RWPE1 (cell line): ENCODE data around the gene JAGN1.
"Not testable (repeated sequence)": the region's sequence is repeated elsewhere in the genome, so short reads cannot be mapped to it uniquely, and the experiment has no call there.

Source experiments
- CTCF ChIA-PET: fragments of 350-600 bp; sonication (Branson Sonifier 250); formaldehyde crosslinking; extraction: SDS; loops from one replicate; lab custom pipeline; 2021; lab: Yijun Ruan, JAX
- POLR2A ChIA-PET: fragments of 400-600 bp; formaldehyde crosslinking; extraction: SDS; loops from one replicate; lab custom pipeline; 2020; ENCODE audit warnings: antibody characterized with exemption; ENCODE audit not compliant: low non-redundant PET; lab: Yijun Ruan, JAX
- DNase-seq: peaks from one replicate; pipeline ENCODE4 v3.0.0; 2012; ENCODE audit warnings: low spot score
- H3K27ac ChIP-seq: fragments of 450-650 bp; 2 replicates; pipeline ENCODE4 v1.5.1; 2017
- CTCF ChIP-seq: fragments of 450-650 bp; conservative IDR thresholded peaks from 2 replicates; pipeline ENCODE4 v1.5.1; 2017; ENCODE audit warnings: low read depth, mild to moderate bottlenecking

JAGN1 gene

GRCh38 chr3:9898467-9899241 lies 8.2 kb downstream of the JAGN1 start:
- CTCF ChIA-PET, result interaction anchor here (0.6 kb wide), 1 partner anchor 49 kb away, joined by 4 read pairs; no protein-coding TSS in a partner anchor
- POLR2A ChIA-PET, result no interaction called here
- DNase-seq, result no peak

GRCh38 chr3:9899289-9899791 lies 8.9 kb downstream of the JAGN1 start:
- no peak for DNase-seq
- ChIA-PET POLR2A (no interaction called here), CTCF (interaction anchor here (0.6 kb wide), 1 partner anchor 48 kb away, joined by 4 read pairs; no protein-coding TSS in a partner anchor)
- H3K27ac ChIP-seq, result no peak overlapping the region
- no peak for TF ChIP-seq CTCF

More at GRCh38 chr3:9898467-9899241, 8.2 kb downstream of the JAGN1 start:
- H3K27ac ChIP-seq, result peak overlapping the region; percentile 81
- no peak for TF ChIP-seq CTCF

- POLR2A ChIA-PET, result not testable (repeated sequence)
Measured at GRCh38 chr3:9900965-9901415, 10.6 kb downstream of the JAGN1 start.

GRCh38 chr3:9901967-9902366 lies 11.6 kb downstream of the JAGN1 start:
- POLR2A ChIA-PET, result interaction anchor here (1.5 kb wide), 1 partner anchor 15 kb away, joined by 3 read pairs; the partner anchor contains the start of gene IL17RC
- H3K27ac ChIP-seq, result peak overlapping the region; percentile 71
- CTCF ChIA-PET, result interaction anchor here (0.6 to 1.3 kb wide), 3 partner anchors 11 to 45 kb away, joined by 3 read pairs; no protein-coding TSS in a partner anchor
- no peak for DNase-seq
- no peak for TF ChIP-seq CTCF

More at GRCh38 chr3:9900965-9901415, 10.6 kb downstream of the JAGN1 start:
- CTCF ChIA-PET, result interaction anchor here (0.7 kb wide), 1 partner anchor 362 kb away, joined by 3 read pairs; no protein-coding TSS in a partner anchor
- not testable (repeated sequence) for H3K27ac ChIP-seq, DNase-seq

DNA sequence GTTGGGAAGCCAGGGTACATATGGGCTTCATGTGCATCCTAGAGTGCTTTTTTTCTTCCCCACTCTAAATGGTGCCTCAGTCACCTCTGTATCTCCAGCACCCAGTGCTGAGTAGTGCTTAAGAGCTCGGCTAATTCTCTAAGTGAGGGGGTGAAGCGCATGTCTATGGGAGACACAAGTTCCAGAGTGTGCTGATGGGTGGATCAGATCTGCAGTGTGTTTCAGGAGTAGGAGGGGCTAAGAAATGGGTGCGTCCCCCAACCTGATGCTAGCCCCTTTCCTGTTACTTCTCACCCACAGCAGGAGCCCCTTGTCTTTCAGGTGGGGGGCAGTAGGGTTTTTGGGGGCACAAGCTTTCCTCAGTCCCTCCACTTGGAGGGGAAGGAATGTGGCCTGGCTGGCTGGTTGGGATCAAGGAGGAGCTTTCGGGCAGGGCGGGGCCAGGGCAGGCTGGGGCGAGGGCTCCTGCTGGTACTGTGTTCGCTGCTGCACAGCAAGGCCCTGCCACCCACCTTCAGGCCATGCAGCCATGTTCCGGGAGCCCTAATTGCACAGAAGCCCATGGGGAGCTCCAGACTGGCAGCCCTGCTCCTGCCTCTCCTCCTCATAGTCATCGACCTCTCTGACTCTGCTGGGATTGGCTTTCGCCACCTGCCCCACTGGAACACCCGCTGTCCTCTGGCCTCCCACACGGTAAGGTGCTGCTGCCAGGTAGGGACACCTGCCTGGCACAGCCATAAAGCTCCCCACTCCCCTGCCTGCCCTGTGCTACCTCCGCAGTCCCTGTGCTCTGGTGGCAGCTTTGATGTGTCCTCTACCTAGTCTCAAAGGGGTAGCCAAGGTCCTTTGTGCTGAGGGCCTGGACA lies 12.2 kb downstream of the JAGN1 start, which contains the start of gene IL17RE:
Gene IL17RE, plus strand, starts transcription at position 477 of the 866 bp plus-strand sequence. Its CDS starts 85 bp downstream, at position 562.
- POLR2A ChIA-PET, result interaction anchor here (1.5 kb wide), 1 partner anchor 14 kb away, joined by 3 read pairs; the partner anchor contains the start of gene IL17RC
- H3K27ac ChIP-seq, result peak within 1 kb of the TSS; percentile 71
- DNase-seq, result peak; percentile 30
- CTCF ChIA-PET, result interaction anchor here (0.9 to 1.3 kb wide), 3 partner anchors 10 to 44 kb away, joined by 3 read pairs; no protein-coding TSS in a partner anchor
- TF ChIP-seq CTCF, result no peak

GRCh38 chr3:9903238-9903624 lies 12.8 kb downstream of the JAGN1 start:
- peak overlapping the region; percentile 71 for H3K27ac ChIP-seq
- ChIA-PET POLR2A (interaction anchor here (1.5 kb wide), 1 partner anchor 13 kb away, joined by 3 read pairs; the partner anchor contains the start of gene IL17RC), CTCF (interaction anchor here (0.9 to 1.3 kb wide), 2 partner anchors 9 to 19 kb away, joined by 3 read pairs; no protein-coding TSS in a partner anchor)
- no peak for DNase-seq
- no peak for TF ChIP-seq CTCF
